MG63 (cell line): Measurements from ENCODE around the gene SCARF2. TPM values are rescaled to one million over a fixed set of nuclear protein-coding genes. Genes with fewer than 3 reads are reported as not detected.
"Not testable (repeated sequence)": the region's sequence is repeated elsewhere in the genome, so short reads cannot be mapped to it uniquely, and the experiment has no call there.

ENCODE experiments used
- DNase-seq: peaks from one replicate; pipeline ENCODE4 v3.0.0-alpha.2; 2020
- H3K27me3 ChIP-seq: fragments of 250-450 bp; sonication (Bioruptor Pico); 2 replicates; pipeline ENCODE4 v1.5.1; 2020; ENCODE audit warnings: mild to moderate bottlenecking, moderate library complexity
- H3K36me3 ChIP-seq: fragments of 250-450 bp; sonication (Bioruptor Pico); 2 replicates; pipeline ENCODE4 v1.5.1; 2020; ENCODE audit warnings: mild to moderate bottlenecking, moderate library complexity
- H3K4me3 ChIP-seq: fragments of 250-450 bp; sonication (Bioruptor Pico); 2 replicates; pipeline ENCODE4 v1.5.1; 2020; ENCODE audit warnings: mild to moderate bottlenecking, moderate library complexity
- H3K9me3 ChIP-seq: fragments of 250-450 bp; sonication (Bioruptor Pico); 2 replicates; pipeline ENCODE4 v1.5.1; 2020; ENCODE audit warnings: mild to moderate bottlenecking, moderate library complexity
- total RNA-seq: library from RNA; depleted of rRNA; stranded (reverse); fragments of >200 nt; shearing (Covaris generic); gene quantifications from 2 replicates; pipeline ENCODE4 v1.2.3, GENCODE V29; 2014; ENCODE audit warnings: low replicate concordance

Gene SCARF2
- total RNA-seq, 1 experiment from 2014 or later: 32.1 TPM

DNA sequence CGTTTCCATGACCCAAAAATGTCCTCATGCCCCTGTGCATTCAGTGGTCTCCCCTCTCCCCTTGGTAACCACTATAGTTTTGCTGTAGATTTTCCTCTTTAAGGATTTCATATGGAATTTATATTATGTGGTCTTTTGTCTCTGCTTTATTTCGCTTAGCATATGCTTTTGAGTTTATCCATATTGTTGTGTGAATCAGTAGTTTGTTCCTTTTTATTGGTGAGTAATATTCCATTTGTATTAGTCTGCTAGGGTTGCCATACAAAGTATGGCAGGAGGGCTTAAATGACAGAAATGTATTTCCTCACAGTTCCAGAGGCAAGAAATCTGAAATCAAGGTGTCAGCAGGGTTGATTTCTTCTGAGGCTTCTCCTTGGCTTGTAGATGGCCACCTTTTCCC lies 40.1 kb downstream of the SCARF2 start:
- H3K9me3 ChIP-seq: no peaks in the 10 kb centered on the region
- no peak for DNase-seq
- no peak overlapping the region for H3K4me3 ChIP-seq
- H3K27me3 ChIP-seq: no peaks in the 10 kb centered on the region
- H3K36me3 ChIP-seq: no peaks in the 10 kb centered on the region; the same call in 1 of the 2 replicates

DNA sequence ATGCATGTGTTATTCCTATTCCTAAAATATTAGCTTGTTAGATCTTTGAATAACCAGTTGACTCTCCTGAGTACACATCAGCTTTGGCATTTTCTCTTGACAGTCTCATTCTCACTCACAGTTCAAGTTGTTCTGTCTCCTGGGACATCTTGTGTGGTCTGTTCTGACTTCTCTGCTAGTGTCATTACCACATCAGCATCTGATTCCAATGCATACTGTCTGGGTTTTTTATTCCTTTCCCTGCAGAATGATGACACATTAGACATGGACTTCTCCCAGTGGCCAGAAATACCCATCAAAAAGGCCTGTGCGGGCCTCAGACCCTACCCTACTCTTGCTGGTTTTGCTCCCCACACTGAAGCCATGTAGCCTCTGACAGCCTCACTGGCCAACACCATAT lies 41.0 kb downstream of the SCARF2 start:
- Histone ChIP-seq H3K4me3 (no peak overlapping the region), H3K36me3 (no peaks in the 10 kb centered on the region; the same call in 1 of the 2 replicates), H3K27me3 (no peaks in the 10 kb centered on the region), H3K9me3 (no peaks in the 10 kb centered on the region)
- no peak for DNase-seq

GRCh38 chr22:20395907-20396287 lies 41.7 kb downstream of the SCARF2 start:
- Histone ChIP-seq H3K4me3 (no peak overlapping the region), H3K9me3 (no peaks in the 10 kb centered on the region), H3K27me3 (no peaks in the 10 kb centered on the region), H3K36me3 (no peaks in the 10 kb centered on the region; the same call in 1 of the 2 replicates)
- no peak for DNase-seq

DNA sequence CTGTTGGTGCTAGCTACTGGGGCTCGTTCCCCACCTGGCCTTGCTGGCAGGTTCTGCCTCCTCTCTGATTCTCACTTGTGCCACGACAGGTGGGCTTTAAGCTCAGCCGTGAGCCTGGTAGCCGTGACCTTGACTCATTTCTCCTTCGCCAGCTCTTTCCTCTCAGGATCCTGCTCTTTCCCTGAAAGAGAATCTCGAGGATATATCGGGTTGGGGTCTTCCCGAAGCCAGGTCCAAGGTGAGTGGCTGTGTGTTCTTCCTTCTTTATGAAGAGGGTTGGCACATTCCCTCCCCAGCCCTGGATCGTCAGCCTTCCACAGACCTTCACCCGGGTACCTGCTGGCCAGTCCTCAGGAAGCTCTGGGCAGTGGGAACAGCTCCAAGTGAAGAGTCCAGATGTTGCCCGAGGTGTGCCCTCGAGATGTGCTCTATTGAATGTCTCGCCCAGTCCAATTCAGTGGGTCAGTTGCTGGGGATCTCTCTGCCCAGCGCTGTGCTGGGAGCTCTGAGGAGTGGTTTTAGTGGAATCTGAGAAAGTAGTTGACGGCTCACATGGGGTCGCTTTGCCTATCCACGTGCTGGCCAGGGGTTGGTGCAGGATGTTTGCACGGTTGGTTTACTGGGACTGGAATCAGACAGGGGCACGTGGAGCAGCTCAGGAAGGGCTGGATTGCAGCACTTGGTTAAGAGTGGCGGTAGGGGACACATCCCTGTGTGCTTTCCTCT lies 42.3 kb downstream of the SCARF2 start:
- no peak overlapping the region; the same call in 1 of the 2 replicates for H3K4me3 ChIP-seq
- DNase-seq: no peak

GRCh38 chr22:20393705-20394476 lies 43.7 kb downstream of the SCARF2 start, which contains the start of gene ZNF74:
Gene ZNF74 (plus strand): TSS chr22:20394151. CDS start chr22:20394629, 478 bp downstream.
- H3K9me3 ChIP-seq: no peaks in the 10 kb centered on the region
- DNase-seq: peak; percentile 81
- peak within 1 kb of the TSS; percentile 91 for H3K4me3 ChIP-seq
- no peaks in the 10 kb centered on the region; the same call in 1 of the 2 replicates for H3K36me3 ChIP-seq
- H3K27me3 ChIP-seq: no peaks in the 10 kb centered on the region

More for the DNA sequence above, 42.3 kb downstream of the SCARF2 start:
- H3K36me3 ChIP-seq: no peaks in the 10 kb centered on the region; the same call in 1 of the 2 replicates
- no peaks in the 10 kb centered on the region for H3K27me3 ChIP-seq
- H3K9me3 ChIP-seq: no peaks in the 10 kb centered on the region

GRCh38 chr22:20392983-20393704 lies 44.5 kb downstream of the SCARF2 start:
- Histone ChIP-seq H3K4me3 (peak overlapping the region; percentile 91), H3K36me3 (no peaks in the 10 kb centered on the region; the same call in 1 of the 2 replicates), H3K9me3 (no peaks in the 10 kb centered on the region), H3K27me3 (no peaks in the 10 kb centered on the region)
- DNase-seq: no peak

GRCh38 chr22:20392365-20392881 lies 45.2 kb downstream of the SCARF2 start:
- H3K4me3 ChIP-seq, H3K36me3 ChIP-seq, H3K27me3 ChIP-seq, H3K9me3 ChIP-seq, DNase-seq: not testable (repeated sequence)

DNA sequence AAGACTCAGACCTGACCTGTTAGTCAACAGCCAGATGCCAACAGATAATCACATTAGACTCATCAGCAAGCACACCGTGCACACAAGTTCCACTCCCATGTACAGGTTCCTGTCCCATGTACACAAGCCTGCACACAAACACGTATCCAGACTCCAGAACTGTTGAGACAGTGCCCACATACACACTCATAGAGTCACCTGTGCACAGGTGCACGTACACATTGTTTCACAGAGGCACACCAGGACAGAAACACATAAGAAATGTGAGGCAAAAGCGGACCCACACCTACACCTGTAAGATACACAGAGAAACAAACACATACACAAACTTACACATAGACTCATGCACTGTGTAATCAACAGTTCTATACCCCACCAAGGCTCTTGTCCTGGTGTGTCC lies 46.4 kb downstream of the SCARF2 start:
- Histone ChIP-seq H3K27me3 (no peaks in the 10 kb centered on the region; the same call in 1 of the 2 replicates), H3K36me3 (no peaks in the 10 kb centered on the region; the same call in 1 of the 2 replicates), H3K4me3 (no peak overlapping the region), H3K9me3 (no peaks in the 10 kb centered on the region)
- DNase-seq: no peak

GRCh38 chr22:20390394-20390907 lies 47.2 kb downstream of the SCARF2 start:
- Histone ChIP-seq H3K9me3 (no peaks in the 10 kb centered on the region), H3K27me3 (peaks cover 6% of the 10 kb centered on the region; the same call in 1 of the 2 replicates), H3K36me3 (no peaks in the 10 kb centered on the region; the same call in 1 of the 2 replicates), H3K4me3 (no peak overlapping the region)
- DNase-seq: no peak

GRCh38 chr22:20389288-20389687 lies 48.3 kb downstream of the SCARF2 start:
- Histone ChIP-seq H3K36me3 (no peaks in the 10 kb centered on the region), H3K9me3 (no peaks in the 10 kb centered on the region), H3K4me3 (no peak overlapping the region), H3K27me3 (peaks cover 10% of the 10 kb centered on the region)
- DNase-seq: no peak

GRCh38 chr22:20388200-20388599 lies 49.4 kb downstream of the SCARF2 start:
- Histone ChIP-seq H3K27me3 (peaks cover 15% of the 10 kb centered on the region), H3K4me3 (no peak overlapping the region), H3K36me3 (no peaks in the 10 kb centered on the region), H3K9me3 (no peaks in the 10 kb centered on the region)
- no peak for DNase-seq

DNA sequence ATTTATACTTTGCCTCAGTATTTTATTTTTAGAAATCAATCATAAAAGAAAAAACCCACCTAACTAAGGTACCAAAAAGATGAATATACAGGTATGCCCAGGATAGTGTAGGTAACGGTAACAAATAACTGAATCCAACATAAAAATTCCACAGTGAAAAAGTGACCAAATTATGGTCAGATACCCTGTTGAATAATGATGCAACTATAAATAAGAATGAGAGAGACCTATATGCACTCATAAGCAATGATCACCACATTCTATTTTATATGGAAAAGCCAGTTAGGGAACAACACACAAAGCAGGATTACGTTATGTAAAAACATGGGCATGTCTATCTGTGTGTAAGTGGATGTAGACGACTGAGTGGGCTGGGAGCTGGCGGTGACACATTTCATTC lies 50.7 kb downstream of the SCARF2 start:
- Histone ChIP-seq H3K36me3 (no peaks in the 10 kb centered on the region), H3K9me3 (no peaks in the 10 kb centered on the region), H3K27me3 (peaks cover 19% of the 10 kb centered on the region), H3K4me3 (no peak overlapping the region)
- no peak for DNase-seq

DNA sequence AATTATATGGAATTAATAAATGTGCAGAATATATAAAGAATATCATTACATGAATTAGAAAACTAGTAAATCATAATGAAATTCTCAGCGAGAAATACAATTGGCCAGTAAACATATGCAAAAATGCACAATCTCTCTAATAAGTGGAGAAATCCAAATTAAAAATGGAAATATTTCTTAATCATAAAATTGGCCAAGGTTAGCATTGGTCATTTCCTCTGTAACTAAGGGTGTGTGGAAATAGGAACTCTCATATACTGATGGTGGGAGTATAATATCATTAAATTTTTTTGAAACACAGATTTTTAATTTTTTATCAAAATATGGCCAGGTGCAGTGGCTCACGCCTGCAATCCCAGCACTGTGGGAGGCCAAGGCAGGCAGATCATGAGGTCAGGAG lies 51.3 kb downstream of the SCARF2 start:
- Histone ChIP-seq H3K4me3 (no peak overlapping the region), H3K27me3 (peaks cover 19% of the 10 kb centered on the region), H3K36me3 (no peaks in the 10 kb centered on the region), H3K9me3 (no peaks in the 10 kb centered on the region)
- DNase-seq: no peak

GRCh38 chr22:20384865-20385264 lies 52.8 kb downstream of the SCARF2 start:
- H3K9me3 ChIP-seq: no peaks in the 10 kb centered on the region
- no peaks in the 10 kb centered on the region for H3K36me3 ChIP-seq
- peaks cover 19% of the 10 kb centered on the region for H3K27me3 ChIP-seq
- no peak overlapping the region for H3K4me3 ChIP-seq
- no peak for DNase-seq

DNA sequence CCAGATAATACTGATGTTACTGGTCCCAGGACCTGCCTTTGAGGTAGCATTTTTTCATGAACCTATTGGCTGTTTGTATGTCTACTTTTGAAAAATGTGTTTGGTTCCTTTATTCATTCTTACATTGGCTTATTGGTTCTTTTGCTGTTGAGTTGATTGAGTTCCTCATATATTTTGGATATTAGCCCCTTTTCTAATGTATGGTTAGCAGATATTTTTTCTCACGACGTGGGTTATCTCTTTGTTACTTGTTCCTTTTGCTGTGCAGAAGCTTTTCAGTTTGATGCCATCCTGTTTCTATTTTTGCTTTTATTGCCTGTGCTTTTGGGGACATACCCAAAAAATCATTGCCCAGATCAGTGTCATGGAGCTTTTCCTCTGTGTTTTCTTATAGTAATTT lies 53.5 kb downstream of the SCARF2 start:
- H3K4me3 ChIP-seq: no peak overlapping the region
- no peaks in the 10 kb centered on the region for H3K36me3 ChIP-seq
- no peaks in the 10 kb centered on the region for H3K9me3 ChIP-seq
- DNase-seq: no peak
- peaks cover 19% of the 10 kb centered on the region for H3K27me3 ChIP-seq

GRCh38 chr22:20383538-20383937 lies 54.1 kb downstream of the SCARF2 start:
- H3K4me3 ChIP-seq: no peak overlapping the region
- H3K9me3 ChIP-seq: no peaks in the 10 kb centered on the region
- no peak for DNase-seq
- peaks cover 19% of the 10 kb centered on the region for H3K27me3 ChIP-seq
- no peaks in the 10 kb centered on the region for H3K36me3 ChIP-seq
